GM21619 (cell line): Measurements from ENCODE around the gene PIWIL4.

Experiments used
- ATAC-seq: cut with Tn5 transposase; IDR thresholded peaks from one replicate; pipeline ENCODE4 v1.9.1; 2021; ENCODE audit not compliant: unreplicated experiment

PIWIL4 gene

DNA sequence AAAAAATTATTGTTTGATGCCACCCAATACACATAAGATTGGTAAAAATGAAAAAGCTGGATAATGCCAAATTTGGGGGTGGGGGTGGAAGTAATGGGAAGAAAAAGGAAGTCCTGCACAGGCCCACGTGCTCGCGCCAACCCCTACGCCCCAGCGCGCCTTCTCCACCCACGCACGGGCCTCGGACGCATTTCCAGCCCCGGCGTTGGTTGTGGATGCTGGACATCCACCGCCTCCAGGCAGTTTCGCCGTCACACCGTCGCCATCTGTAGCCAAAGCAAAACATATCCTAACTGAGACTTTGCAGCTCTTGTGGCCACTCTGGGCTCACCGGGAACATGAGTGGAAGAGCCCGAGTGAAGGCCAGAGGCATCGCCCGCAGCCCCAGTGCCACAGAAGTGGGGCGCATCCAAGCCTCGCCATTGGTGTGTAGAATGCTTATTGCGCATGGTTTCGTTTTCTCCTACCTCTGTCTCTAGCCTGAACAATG is at the start of gene PIWIL4:
Gene PIWIL4 (plus strand): TSS at position 188 of the 490 bp plus-strand sequence. CDS start 151 bp downstream, at position 339.
- ATAC-seq = no peak

DNA sequence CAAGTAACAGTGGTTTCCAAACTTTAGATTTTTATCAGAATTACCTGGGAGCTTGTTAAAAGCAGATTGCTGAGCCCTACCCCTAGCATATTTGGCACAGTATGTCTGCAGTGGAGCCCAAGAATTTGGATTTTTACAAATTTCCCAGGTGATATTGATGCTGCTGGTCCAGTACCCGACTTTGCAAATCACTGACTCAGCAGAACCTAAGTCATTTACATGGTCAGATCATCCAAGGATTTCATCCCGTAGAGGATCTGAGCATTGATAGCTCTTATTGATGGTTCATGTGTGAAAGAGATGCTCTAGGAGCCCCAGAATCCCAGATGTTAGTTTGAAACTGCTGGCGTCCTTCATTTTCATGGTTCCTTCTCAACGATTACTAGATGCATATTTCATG is 48.9 kb upstream of the PIWIL4 start:
- no peak for ATAC-seq

DNA sequence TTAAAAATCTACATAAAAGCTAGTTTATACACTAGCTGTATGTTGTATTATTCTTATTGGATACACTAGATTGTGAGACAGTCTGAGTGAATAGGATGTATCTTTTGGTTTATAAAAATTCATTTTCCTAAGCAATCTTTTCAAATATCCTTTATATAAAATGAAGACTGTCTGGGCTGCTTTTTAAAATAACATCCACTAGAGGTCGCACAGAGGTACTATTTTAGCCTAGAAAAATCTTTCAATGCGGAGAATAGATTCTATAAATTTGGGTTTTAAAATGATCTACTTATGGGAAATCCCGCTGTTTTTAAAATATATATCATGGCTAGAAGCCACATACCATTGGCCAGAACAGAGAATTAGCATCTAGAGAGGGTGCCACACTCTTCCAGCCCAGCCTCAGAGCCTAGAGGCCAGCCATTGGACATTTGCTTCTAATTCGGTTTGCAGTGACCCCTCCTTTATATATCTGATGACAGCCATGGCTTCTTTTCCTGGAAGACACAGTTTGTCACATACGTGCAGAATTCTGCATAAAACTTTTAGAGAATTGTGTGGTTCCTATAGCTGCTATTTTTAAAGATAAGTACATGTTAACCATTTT is 47.6 kb upstream of the PIWIL4 start:
- ATAC-seq = peak; percentile 52

DNA sequence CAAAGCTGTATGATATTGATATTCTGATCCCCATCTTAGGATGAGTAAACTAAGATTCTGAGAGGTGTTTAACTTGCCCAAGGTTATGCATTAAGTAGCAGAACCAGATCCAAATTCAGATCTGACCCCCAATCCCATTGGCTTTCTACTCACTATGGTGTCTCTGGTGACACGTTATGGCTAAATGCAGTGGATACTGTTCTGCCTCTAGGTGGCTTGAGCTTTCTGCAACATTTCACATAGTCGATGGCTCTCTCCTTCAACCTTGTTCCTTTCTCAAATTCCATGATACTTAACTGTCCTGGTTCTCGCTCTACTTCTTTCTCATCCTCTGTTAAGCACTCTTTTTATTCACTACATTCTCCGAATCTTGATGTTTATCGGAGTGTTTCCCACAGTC is 45.5 kb upstream of the PIWIL4 start:
- peak; percentile 58 for ATAC-seq

DNA sequence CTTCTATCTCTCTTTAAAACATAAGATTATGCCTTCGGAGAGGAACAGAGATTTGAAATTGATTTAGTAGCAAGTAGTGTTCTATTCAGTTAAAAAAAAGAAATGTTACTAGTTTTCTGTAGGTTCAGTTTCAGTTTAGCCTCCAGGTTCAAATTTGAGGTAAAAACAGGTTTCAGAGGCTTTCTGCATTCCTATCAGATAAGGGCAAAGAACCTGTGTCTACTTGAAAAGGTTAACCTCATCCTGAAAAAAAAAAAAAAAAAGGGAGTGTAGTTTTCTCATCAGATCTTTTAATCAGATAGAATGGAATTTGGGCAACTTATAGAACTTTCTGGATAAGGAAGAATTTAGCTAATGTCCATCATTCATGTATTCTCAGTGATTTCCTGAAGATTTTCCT is 42.8 kb upstream of the PIWIL4 start:
- no peak for ATAC-seq

DNA sequence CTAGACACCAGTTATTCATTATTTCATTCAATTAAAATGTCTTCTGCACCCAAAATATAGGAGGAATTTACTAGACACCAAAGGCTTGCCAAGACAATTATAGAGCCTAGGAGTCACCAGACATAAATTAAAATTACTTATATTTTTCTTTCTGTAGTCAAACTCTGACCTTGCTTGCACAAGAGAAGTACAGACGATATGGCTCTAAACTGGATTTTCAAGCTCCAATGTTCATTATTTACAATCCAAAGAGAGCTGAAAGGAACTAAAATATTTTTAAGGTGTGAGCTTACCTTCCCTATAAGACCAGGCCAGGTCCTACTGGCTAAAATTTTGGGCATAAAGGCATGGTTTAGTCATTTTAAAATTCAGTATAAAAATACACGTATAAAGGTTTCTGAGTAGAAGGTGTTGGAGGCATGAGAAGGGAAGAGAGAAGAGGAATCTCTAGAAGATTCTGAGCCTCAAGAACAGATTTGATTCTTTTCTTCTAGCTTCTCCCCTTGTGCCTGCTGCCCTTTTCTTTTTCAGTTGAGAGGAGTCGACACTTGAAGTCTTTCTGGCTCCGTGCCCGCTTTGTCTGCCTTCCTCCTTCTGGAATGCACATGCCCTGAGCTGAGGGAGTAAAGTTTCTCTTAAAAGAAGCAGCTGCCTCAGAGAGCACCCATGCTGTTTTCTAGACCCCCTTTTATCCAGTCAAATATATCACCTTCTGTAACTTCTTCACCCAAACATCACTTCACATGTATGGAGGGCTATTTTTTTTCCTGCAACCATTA is 41.4 kb upstream of the PIWIL4 start:
- no peak for ATAC-seq

DNA sequence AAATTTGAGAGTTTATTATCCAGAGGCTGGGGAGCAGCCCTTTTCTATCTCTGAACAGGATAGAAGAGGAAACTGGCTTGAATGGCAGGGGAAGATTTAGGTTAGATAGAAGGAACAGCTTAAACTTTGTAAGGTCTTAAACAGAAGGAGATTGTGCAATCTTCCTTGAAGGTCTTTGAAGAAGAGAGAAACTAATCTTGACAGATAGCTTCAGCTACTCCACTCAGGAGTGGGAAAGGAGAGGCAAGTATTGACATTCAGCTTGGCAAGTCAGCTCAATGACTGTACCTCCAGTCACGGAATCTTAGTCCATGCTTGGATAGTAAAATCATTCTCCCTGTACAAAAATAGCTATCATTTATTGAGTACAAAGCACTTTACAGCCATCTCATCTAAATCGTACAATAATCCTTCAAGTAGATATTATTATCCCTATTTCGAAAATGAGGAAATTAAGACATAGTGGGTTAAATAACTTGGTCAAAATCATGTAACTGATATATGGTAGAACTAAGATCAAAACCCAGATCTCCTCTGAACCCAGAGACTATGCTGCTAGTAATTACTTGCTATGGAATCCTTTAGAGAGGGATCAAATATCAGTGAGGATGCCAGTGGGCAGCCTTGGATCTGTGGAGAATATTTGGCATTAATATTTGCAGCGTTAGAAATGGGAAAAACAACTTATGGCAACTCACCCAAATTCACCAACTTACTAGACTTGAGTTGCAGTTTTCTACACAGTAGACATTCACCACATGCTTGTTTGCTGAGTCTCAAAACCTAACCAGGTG is 40.3 kb upstream of the PIWIL4 start:
- ATAC-seq = no peak

DNA sequence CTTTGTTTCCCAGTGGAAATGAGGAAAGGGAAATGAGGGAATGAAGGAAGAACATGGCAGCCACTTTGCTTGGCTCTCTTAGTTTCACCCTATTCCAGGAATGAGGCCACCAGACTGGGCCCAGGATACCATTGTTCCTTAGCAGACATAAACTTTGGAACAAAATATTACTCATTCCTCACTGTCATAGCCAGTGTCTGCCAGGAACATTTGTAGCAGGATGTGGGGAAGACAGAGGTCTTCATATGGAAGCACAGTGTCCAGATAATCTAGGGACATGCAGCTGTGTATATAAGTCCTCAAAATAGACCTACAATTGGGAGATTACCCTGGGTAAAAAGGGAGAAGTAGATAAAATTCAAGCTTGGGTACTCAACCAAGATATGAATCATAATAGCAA is 38.6 kb upstream of the PIWIL4 start:
- no peak for ATAC-seq

DNA sequence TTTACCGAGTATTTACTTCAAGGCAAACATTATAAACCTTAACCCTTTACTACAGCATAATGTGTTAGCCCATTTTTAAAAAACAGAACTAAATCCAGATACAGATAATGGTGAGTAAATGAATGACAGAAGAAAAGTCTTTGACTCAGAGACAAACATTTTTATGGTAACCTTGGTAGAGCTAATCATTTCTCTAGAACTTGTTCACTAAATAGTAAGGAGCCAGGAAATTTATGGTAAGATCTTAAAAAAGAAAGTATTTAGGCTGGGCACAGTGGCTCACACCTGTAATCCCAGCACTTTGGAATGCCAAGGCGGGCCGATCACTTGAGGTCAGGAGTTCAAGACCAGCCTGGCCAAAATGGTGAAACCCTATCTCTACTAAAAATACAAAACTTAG is 35.0 kb upstream of the PIWIL4 start:
- ATAC-seq = no peak

DNA sequence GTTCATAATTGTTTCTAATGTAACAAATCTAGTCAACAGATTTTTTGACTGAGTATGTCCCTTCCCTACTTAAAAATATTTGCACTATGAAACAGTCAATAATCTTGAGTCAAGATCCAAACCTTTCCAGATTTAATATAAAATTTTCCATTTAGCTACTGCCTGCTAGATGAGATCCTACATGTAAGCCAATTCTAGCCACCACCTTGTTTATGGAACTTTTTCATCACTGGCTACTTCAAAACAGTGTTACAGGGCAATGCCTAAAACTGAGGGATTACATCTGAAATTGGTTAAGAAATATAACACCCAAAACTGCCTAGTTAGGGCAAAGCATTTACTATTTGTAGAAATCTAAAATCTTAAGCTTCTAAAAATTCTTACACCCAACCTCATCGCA is 34.0 kb upstream of the PIWIL4 start:
- ATAC-seq = no peak

DNA sequence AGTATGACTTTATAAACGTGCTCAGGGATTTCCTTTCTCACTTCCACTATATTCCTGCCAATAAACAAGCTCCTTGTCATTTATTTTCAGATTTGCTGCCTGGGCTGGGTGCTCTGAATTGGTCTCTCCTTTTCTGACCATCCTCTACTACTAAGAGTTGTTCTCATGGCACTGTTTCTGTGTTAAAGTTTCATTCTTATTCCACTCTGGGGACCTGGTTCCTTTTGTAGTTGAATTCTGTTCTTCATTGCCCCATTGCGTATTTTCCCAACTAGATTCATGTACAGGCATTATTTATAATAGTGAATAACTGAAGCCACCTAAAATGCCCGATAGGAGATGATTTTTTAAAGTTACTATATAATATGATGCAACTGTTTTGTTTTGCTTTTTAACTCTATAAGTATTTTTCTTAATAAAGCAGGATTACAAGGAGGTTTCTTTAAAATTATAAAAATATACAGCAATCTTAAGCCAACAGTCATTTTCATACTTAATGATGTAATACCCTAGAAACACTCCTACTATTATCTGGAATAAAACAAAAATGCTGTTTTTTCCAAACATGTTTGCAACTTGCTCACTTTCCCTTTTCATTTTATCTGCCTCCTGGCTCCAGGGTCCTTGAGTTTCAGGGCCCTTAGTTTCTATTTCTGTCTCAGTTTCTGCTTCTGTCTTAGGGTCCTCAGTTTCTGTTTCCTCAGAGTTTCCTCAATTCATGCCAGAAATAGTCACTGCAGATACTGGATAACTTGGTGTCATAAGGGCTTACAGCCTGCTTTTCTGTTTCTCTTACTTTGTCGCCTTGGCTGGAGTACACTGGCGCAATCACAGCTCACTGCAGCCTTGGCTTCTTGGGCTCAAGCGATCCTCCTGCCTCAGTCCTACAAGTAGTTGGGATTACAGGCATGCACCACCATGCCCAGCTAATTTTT is 33.2 kb upstream of the PIWIL4 start:
- no peak for ATAC-seq

DNA sequence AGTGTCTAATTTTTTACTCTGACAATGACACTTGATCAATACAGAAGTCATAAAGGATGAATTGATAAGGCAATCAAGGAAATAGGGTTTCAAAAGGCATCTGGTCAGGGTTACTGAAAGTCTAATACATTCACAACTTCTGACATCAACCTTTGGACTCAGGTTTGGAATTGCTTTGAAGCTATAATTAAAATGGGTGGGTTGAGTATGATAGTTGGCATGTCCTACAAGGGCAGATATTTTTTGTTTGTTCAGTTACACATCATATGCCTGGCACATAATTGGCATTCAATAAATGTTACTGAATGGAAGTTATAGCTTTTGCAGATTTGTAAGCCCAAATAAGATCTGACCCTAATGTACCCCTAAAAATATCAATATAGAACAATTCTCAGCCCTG is 30.8 kb upstream of the PIWIL4 start:
- ATAC-seq = no peak

DNA sequence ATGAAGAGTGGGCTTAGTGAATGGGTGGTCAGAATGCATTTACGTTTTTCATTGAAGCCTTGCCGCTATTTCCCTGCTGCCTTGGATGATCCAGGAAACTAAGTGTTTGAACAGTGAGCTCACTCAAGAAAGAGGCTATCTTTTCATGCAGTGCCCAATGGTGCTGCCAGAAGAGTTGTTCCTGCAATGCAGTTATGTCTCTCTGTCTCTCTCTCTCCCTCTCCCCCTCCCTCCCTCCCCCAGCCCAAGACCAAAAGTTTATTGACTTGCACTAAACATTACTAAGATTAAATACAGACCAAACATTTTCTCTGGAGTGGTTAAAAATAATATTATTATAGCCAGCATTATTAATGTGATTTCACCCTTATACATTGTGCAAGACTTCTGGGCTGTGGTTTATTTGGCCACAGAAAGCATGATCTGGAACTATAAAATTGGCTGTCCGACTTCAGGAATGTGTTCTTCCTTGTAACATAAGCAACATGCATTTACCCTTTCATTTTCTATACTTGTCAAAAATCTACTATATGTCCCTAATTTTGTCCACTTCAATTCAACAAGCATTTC is 30.1 kb upstream of the PIWIL4 start:
- ATAC-seq = no peak

DNA sequence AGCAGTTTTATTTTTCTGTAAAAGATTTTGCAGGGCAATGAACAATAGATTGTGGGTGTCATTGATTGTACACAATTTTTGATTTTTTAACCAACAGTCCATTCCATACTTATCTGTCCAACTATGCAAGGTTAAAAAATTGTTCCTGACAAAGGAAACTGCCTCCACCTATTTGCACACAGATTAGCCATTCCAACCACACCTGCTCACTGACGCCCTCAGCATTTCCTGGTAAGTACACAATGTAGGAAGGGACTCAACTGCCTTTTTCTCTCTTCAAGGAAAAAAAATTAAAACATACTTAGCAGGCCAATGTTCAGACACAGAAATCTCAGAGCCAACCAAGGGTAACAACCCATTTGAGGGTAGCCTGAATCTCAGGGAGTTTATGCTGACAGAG is 27.7 kb upstream of the PIWIL4 start:
- no peak for ATAC-seq

DNA sequence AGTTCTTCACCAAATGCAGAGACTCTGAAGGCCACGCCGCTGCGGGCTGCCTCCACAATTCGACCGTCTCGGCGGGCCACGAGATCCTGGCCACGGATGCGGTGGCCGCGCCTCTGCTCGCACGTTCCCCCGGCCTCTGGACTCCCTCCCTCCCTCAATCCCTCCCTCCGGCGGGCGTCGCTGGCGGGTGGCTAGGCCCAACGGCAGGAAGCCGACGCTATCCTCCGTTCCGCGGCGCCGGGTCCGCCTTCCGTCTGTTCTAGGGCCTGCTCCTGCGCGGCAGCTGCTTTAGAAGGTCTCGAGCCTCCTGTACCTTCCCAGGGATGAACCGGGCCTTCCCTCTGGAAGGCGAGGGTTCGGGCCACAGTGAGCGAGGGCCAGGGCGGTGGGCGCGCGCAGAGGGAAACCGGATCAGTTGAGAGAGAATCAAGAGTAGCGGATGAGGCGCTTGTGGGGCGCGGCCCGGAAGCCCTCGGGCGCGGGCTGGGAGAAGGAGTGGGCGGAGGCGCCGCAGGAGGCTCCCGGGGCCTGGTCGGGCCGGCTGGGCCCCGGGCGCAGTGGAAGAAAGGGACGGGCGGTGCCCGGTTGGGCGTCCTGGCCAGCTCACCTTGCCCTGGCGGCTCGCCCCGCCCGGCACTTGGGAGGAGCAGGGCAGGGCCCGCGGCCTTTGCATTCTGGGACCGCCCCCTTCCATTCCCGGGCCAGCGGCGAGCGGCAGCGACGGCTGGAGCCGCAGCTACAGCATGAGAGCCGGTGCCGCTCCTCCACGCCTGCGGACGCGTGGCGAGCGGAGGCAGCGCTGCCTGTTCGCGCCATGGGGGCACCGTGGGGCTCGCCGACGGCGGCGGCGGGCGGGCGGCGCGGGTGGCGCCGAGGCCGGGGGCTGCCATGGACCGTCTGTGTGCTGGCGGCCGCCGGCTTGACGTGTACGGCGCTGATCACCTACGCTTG is 23.2 kb upstream of the PIWIL4 start, which contains the start of gene FUT4:
Gene FUT4 (plus strand): TSS at position 227 of the 951 bp plus-strand sequence. CDS start 213 bp downstream, at position 440.
- ATAC-seq = peak; percentile 86

DNA sequence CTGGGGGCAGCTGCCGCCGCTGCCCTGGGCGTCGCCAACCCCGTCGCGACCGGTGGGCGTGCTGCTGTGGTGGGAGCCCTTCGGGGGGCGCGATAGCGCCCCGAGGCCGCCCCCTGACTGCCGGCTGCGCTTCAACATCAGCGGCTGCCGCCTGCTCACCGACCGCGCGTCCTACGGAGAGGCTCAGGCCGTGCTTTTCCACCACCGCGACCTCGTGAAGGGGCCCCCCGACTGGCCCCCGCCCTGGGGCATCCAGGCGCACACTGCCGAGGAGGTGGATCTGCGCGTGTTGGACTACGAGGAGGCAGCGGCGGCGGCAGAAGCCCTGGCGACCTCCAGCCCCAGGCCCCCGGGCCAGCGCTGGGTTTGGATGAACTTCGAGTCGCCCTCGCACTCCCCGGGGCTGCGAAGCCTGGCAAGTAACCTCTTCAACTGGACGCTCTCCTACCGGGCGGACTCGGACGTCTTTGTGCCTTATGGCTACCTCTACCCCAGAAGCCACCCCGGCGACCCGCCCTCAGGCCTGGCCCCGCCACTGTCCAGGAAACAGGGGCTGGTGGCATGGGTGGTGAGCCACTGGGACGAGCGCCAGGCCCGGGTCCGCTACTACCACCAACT is 22.4 kb upstream of the PIWIL4 start:
- peak; percentile 5 for ATAC-seq

DNA sequence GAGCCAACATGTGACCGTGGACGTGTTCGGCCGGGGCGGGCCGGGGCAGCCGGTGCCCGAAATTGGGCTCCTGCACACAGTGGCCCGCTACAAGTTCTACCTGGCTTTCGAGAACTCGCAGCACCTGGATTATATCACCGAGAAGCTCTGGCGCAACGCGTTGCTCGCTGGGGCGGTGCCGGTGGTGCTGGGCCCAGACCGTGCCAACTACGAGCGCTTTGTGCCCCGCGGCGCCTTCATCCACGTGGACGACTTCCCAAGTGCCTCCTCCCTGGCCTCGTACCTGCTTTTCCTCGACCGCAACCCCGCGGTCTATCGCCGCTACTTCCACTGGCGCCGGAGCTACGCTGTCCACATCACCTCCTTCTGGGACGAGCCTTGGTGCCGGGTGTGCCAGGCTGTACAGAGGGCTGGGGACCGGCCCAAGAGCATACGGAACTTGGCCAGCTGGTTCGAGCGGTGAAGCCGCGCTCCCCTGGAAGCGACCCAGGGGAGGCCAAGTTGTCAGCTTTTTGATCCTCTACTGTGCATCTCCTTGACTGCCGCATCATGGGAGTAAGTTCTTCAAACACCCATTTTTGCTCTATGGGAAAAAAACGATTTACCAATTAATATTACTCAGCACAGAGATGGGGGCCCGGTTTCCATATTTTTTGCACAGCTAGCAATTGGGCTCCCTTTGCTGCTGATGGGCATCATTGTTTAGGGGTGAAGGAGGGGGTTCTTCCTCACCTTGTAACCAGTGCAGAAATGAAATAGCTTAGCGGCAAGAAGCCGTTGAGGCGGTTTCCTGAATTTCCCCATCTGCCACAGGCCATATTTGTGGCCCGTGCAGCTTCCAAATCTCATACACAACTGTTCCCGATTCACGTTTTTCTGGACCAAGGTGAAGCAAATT is 21.7 kb upstream of the PIWIL4 start:
- ATAC-seq = no peak

DNA sequence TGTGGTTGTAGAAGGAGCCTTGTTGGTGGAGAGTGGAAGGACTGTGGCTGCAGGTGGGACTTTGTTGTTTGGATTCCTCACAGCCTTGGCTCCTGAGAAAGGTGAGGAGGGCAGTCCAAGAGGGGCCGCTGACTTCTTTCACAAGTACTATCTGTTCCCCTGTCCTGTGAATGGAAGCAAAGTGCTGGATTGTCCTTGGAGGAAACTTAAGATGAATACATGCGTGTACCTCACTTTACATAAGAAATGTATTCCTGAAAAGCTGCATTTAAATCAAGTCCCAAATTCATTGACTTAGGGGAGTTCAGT is 21.1 kb upstream of the PIWIL4 start:
- ATAC-seq = no peak
